ENCODE results near the gene MICA.
"Not testable (repeated sequence)": the region's sequence is repeated elsewhere in the genome, so short reads cannot be mapped to it uniquely, and the experiment has no call there.

MICA gene

DNA sequence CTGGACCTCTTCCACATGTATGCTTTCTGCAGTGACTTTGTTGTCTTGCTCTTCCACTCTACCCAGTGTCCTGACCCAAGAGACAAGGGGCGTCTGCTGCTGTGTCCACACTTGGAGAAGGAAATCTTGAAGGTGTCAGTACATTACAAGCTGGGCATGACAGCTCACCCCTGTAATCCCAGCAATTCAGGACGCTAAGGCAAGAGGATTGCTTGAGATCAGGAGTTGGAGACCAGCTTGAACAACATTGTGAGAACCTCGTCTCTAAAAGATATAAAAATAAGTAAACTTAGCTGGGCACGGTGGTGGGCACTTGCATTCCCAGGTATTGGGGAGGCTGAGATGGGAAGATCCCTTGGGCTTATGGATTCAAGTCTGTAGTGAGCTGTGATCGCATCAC is 40.6 kb upstream of the MICA start:
- Histone ChIP-seq H3K4me1 (ENCODE audit: control insufficient read depth in 2 of 2, insufficient read depth in 2 of 2, low read length in 2 of 2) (peaks cover 6 to 7% of the 10 kb centered on the region in 2 donors), H3K27me3 (ENCODE audit: control insufficient read depth in 2 of 2, insufficient read depth in 2 of 2, low read length in 2 of 2) (peaks cover 3 to 11% of the 10 kb centered on the region in 2 donors)

DNA sequence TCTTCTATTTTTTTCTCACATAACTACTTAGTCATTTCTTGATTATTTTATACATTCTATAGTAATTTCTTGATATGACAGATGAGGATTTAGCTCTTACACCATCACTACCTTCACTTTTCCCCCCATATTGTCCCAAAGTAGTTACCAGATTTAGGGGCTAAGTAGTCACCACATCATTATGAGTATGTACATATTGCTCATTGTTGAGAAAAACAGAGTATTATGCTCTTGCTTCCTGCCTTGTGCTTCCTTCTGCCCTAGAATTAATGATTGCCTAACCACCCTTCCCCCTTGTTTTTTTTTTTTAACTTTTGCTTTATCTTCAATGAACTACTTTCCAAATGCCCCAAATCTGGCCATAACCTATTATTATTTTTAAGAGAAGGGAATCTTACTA is 39.6 kb upstream of the MICA start:
- H3K4me3 ChIP-seq (ENCODE audit: low read length in 2 of 2) = no peak overlapping the region
- H3K9me3 ChIP-seq (ENCODE audit: control insufficient read depth in 2 of 2, low read length in 2 of 2) = no peaks in the 10 kb centered on the region
- no peak overlapping the region for H3K27ac ChIP-seq (ENCODE audit: low read depth in 2 of 2, low read length in 2 of 2)
- no peak overlapping the region for H3K9ac ChIP-seq (ENCODE audit: low read depth in 1 of 2, low read length in 2 of 2)
- H3K36me3 ChIP-seq (ENCODE audit: control insufficient read depth in 2 of 2, insufficient read depth in 2 of 2, low read length in 2 of 2) = no peaks in the 10 kb centered on the region
- H3K27me3 ChIP-seq (ENCODE audit: control insufficient read depth in 2 of 2, insufficient read depth in 2 of 2, low read length in 2 of 2) = peaks cover 3 to 11% of the 10 kb centered on the region in 2 donors
- peaks cover 6 to 7% of the 10 kb centered on the region in 2 donors for H3K4me1 ChIP-seq (ENCODE audit: control insufficient read depth in 2 of 2, insufficient read depth in 2 of 2, low read length in 2 of 2)

More for the DNA sequence above, 40.6 kb upstream of the MICA start:
- Histone ChIP-seq H3K36me3 (ENCODE audit: control insufficient read depth in 2 of 2, insufficient read depth in 2 of 2, low read length in 2 of 2) (no peaks in the 10 kb centered on the region), H3K9ac (ENCODE audit: low read depth in 1 of 2, low read length in 2 of 2) (no peak overlapping the region), H3K27ac (ENCODE audit: low read depth in 2 of 2, low read length in 2 of 2) (no peak overlapping the region), H3K4me3 (ENCODE audit: low read length in 2 of 2) (no peak overlapping the region), H3K9me3 (ENCODE audit: control insufficient read depth in 2 of 2, low read length in 2 of 2) (no peaks in the 10 kb centered on the region)

DNA sequence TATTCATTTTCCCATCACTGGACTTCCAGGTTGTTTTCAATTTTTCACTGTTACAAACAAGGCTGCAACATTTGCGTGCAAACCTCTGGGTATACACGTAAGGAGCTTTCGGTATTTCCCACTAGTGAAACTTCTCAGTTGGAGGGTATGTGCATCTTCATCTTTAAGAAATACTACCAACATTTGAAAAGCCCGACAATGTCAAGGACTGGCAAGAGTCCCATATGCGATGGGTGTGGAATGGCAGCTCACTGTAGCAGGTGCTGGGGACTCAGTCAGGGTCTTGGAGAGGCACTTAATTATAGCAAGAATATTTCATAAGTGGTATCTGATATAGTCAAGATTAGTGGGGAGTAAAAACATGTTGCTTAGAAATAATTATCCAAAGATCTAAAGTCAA is 37.5 kb upstream of the MICA start:
- Histone ChIP-seq H3K27ac (ENCODE audit: low read depth in 2 of 2, low read length in 2 of 2) (no peak overlapping the region), H3K27me3 (ENCODE audit: control insufficient read depth in 2 of 2, insufficient read depth in 2 of 2, low read length in 2 of 2) (peaks cover 3 to 15% of the 10 kb centered on the region in 2 donors), H3K4me1 (ENCODE audit: control insufficient read depth in 2 of 2, insufficient read depth in 2 of 2, low read length in 2 of 2) (peaks cover 6 to 7% of the 10 kb centered on the region in 2 donors), H3K4me3 (ENCODE audit: low read length in 2 of 2) (no peak overlapping the region), H3K9me3 (ENCODE audit: control insufficient read depth in 2 of 2, low read length in 2 of 2) (no peaks in the 10 kb centered on the region), H3K9ac (ENCODE audit: low read depth in 1 of 2, low read length in 2 of 2) (no peak overlapping the region), H3K36me3 (ENCODE audit: control insufficient read depth in 2 of 2, insufficient read depth in 2 of 2, low read length in 2 of 2) (no peaks in the 10 kb centered on the region)

DNA sequence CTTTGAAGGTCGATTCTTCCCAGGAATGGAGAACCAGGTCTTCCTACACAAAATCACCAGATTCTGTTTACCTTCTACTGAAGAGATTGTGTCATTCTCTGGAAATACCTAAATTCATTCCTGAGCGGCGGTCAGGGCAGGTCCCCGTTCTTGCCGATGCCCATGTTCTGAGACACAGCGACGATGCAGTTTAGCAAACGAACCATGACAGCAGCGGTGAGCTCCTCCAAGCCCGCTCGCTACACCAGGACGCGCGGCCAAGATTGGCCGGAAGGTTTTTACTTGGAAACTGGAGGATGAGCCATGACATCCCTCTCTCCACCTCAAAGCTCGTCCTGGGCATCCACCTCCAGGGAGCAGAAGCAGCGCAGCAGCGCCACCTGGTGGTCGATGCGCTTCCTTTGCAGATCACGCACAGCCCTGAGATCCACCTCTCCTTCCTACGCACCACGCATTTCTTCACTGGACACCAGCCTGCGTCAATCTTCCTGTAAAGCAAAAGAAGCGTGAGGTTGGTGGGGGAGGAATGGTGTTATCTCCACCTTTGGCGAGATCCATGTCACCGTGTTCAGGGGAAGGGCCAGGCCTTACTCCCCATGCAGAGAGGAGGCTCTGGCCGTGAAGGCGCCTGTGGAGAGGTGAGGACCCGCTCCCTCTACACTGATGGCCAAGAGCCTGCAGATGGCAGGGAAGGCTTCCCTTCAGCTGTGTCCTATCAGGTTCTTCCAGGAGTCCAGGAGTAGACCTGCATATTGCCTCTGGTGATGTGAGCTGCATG is 36.5 kb upstream of the MICA start:
- no peak overlapping the region for H3K27ac ChIP-seq (ENCODE audit: low read depth in 2 of 2, low read length in 2 of 2)
- H3K4me1 ChIP-seq (ENCODE audit: control insufficient read depth in 2 of 2, insufficient read depth in 2 of 2, low read length in 2 of 2) = peaks cover 6 to 7% of the 10 kb centered on the region in 2 donors
- H3K9ac ChIP-seq (ENCODE audit: low read depth in 1 of 2, low read length in 2 of 2) = peak overlapping the region in 1 of 2 donors; percentile 40
- peaks cover 0 to 2% of the 10 kb centered on the region in 2 donors for H3K9me3 ChIP-seq (ENCODE audit: control insufficient read depth in 2 of 2, low read length in 2 of 2)
- H3K4me3 ChIP-seq (ENCODE audit: low read length in 2 of 2) = peak overlapping the region; percentile 37 to 59
- peaks cover 3 to 15% of the 10 kb centered on the region in 2 donors for H3K27me3 ChIP-seq (ENCODE audit: control insufficient read depth in 2 of 2, insufficient read depth in 2 of 2, low read length in 2 of 2)
- H3K36me3 ChIP-seq (ENCODE audit: control insufficient read depth in 2 of 2, insufficient read depth in 2 of 2, low read length in 2 of 2) = no peaks in the 10 kb centered on the region

DNA sequence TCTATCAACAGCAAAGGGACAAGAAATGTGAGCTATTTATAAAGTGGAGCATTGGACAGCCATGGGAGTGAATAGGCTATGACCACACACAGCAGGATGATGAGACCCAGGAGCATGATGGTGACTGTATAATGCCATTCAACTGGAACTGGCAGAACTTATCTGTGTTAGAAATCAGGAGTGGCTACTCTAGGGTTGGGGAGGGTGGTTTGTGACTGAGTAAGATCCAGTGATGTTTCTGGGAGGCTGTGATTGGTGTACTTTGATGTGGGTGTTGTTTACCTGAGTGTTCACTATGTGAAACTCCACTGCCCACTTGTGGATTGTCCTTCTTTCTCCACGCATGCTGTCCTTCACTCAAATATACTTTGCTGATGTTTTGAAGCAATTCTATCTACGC is 34.9 kb upstream of the MICA start:
- Histone ChIP-seq H3K9me3 (ENCODE audit: control insufficient read depth in 2 of 2, low read length in 2 of 2) (peaks cover 0 to 3% of the 10 kb centered on the region in 2 donors), H3K36me3 (ENCODE audit: control insufficient read depth in 2 of 2, insufficient read depth in 2 of 2, low read length in 2 of 2) (no peaks in the 10 kb centered on the region), H3K27ac (ENCODE audit: low read depth in 2 of 2, low read length in 2 of 2) (no peak overlapping the region), H3K4me3 (ENCODE audit: low read length in 2 of 2) (no peak overlapping the region), H3K27me3 (ENCODE audit: control insufficient read depth in 2 of 2, insufficient read depth in 2 of 2, low read length in 2 of 2) (peaks cover 3 to 15% of the 10 kb centered on the region in 2 donors), H3K9ac (ENCODE audit: low read depth in 1 of 2, low read length in 2 of 2) (no peak overlapping the region), H3K4me1 (ENCODE audit: control insufficient read depth in 2 of 2, insufficient read depth in 2 of 2, low read length in 2 of 2) (peaks cover 6 to 7% of the 10 kb centered on the region in 2 donors)

DNA sequence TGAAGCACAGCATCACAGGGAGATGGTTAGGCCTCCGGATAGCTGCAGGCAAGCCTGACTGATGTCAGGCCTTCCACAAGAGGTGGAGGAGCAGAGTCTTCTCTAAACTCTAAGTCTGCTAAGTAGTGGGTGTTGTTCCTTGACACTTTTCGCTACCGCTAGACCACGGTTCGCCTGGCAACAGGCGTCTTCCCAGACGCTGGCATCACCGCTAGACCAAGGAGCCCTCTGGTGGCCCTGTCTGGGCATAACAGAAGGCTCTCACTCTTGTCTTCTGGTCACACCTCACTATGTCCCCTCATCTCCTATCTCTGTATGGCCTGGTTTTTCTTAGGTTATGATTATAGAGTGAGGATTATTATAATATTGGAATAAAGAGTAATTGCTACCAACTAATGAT is 29.3 kb upstream of the MICA start:
- not testable (repeated sequence) for H3K27me3 ChIP-seq (ENCODE audit: control insufficient read depth in 2 of 2, insufficient read depth in 2 of 2, low read length in 2 of 2); H3K9ac ChIP-seq (ENCODE audit: low read depth in 1 of 2, low read length in 2 of 2); H3K9me3 ChIP-seq (ENCODE audit: control insufficient read depth in 2 of 2, low read length in 2 of 2); H3K4me3 ChIP-seq (ENCODE audit: low read length in 2 of 2); H3K27ac ChIP-seq (ENCODE audit: low read depth in 2 of 2, low read length in 2 of 2); H3K36me3 ChIP-seq (ENCODE audit: control insufficient read depth in 2 of 2, insufficient read depth in 2 of 2, low read length in 2 of 2)
- H3K4me1 ChIP-seq (ENCODE audit: control insufficient read depth in 2 of 2, insufficient read depth in 2 of 2, low read length in 2 of 2) = peaks cover 5 to 16% of the 10 kb centered on the region in 2 donors

DNA sequence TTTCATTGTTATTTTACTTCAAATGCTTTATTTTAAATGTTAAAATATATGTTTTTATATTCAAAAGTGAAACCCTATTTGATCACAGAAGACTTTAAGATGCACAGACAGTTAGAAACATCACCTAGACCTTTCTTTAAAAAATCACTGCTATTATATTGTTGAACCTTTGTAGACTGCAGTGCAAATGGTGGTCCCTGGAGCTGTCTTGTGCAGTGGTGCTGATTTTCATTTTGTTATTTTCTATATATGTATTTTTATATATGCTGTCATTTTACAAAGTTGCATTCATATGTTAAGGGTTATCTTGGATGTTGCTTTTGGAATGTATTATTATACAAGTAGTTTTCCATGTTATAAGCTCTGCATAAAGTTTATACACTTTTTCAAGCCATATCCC is 27.7 kb upstream of the MICA start:
- Histone ChIP-seq H3K27me3 (ENCODE audit: control insufficient read depth in 2 of 2, insufficient read depth in 2 of 2, low read length in 2 of 2) (peaks cover 0 to 3% of the 10 kb centered on the region in 2 donors), H3K9ac (ENCODE audit: low read depth in 1 of 2, low read length in 2 of 2) (no peak overlapping the region), H3K4me3 (ENCODE audit: low read length in 2 of 2) (no peak overlapping the region), H3K9me3 (ENCODE audit: control insufficient read depth in 2 of 2, low read length in 2 of 2) (peaks cover 0 to 3% of the 10 kb centered on the region in 2 donors), H3K4me1 (ENCODE audit: control insufficient read depth in 2 of 2, insufficient read depth in 2 of 2, low read length in 2 of 2) (peaks cover 5 to 18% of the 10 kb centered on the region in 2 donors), H3K36me3 (ENCODE audit: control insufficient read depth in 2 of 2, insufficient read depth in 2 of 2, low read length in 2 of 2) (no peaks in the 10 kb centered on the region), H3K27ac (ENCODE audit: low read depth in 2 of 2, low read length in 2 of 2) (no peak overlapping the region)

DNA sequence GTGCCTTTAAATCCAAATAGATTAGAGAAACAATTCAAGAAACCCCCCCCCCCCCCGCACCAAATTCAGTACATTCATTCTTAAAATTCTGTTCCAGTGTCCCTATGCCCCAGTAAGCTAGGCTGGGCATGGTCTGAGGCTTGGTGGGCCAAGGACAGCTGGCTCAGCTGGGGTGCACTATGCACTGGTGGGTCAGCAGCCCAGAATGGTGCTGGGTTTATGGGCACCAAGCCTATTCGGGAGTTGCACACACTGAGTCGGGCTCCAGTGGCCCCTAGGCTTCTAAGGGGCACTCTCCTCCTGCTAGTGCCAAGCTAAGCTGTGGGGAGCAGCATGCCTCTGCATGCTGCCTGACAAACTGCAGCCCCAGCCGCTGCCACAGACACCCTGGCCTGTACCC is 26.4 kb upstream of the MICA start:
- H3K9me3 ChIP-seq (ENCODE audit: control insufficient read depth in 2 of 2, low read length in 2 of 2) = no peaks in the 10 kb centered on the region
- H3K27me3 ChIP-seq (ENCODE audit: control insufficient read depth in 2 of 2, insufficient read depth in 2 of 2, low read length in 2 of 2) = peaks cover 0 to 3% of the 10 kb centered on the region in 2 donors
- H3K36me3 ChIP-seq (ENCODE audit: control insufficient read depth in 2 of 2, insufficient read depth in 2 of 2, low read length in 2 of 2) = no peaks in the 10 kb centered on the region
- H3K4me1 ChIP-seq (ENCODE audit: control insufficient read depth in 2 of 2, insufficient read depth in 2 of 2, low read length in 2 of 2) = peaks cover 5 to 18% of the 10 kb centered on the region in 2 donors
- no peak overlapping the region for H3K4me3 ChIP-seq (ENCODE audit: low read length in 2 of 2)
- H3K27ac ChIP-seq (ENCODE audit: low read depth in 2 of 2, low read length in 2 of 2) = no peak overlapping the region
- no peak overlapping the region for H3K9ac ChIP-seq (ENCODE audit: low read depth in 1 of 2, low read length in 2 of 2)

DNA sequence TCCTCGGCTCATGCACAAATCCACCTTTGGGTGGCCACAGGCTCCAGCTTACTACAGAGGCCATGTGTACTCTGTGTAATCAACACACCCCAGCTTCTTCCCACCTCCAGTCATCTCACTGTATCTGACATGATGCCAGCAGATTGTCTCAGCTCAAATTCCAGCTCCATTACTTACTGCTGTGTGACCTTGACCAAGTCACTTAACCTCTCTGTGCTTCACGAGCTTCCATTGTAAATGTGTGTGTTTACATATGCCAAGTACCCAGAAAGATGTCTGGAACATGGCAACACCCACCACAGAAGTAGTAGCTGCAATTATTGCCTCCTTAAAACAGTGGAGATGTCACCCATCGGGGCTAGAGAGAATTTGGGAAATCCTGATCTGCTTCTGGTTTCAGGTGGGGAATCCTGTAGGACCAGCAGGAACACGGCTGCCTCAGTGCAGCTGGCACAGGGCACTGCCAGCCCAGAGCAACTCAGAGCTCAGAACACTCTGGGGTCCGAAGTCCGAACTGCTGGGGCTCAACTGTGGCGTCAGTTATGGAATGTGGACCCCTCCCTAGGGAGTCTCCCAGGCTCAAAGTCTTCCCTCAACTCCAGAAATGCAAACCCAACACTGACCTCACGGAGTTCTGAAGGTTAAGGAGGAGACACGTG is 25.2 kb upstream of the MICA start:
- Histone ChIP-seq H3K4me1 (ENCODE audit: control insufficient read depth in 2 of 2, insufficient read depth in 2 of 2, low read length in 2 of 2) (peaks cover 5 to 18% of the 10 kb centered on the region in 2 donors), H3K36me3 (ENCODE audit: control insufficient read depth in 2 of 2, insufficient read depth in 2 of 2, low read length in 2 of 2) (no peaks in the 10 kb centered on the region), H3K9me3 (ENCODE audit: control insufficient read depth in 2 of 2, low read length in 2 of 2) (no peaks in the 10 kb centered on the region), H3K4me3 (ENCODE audit: low read length in 2 of 2) (peak overlapping the region in 1 of 2 donors; percentile 44), H3K27ac (ENCODE audit: low read depth in 2 of 2, low read length in 2 of 2) (peak overlapping the region; percentile 77 to 78), H3K27me3 (ENCODE audit: control insufficient read depth in 2 of 2, insufficient read depth in 2 of 2, low read length in 2 of 2) (peaks cover 0 to 3% of the 10 kb centered on the region in 2 donors), H3K9ac (ENCODE audit: low read depth in 1 of 2, low read length in 2 of 2) (peak overlapping the region in 1 of 2 donors; percentile 60)

DNA sequence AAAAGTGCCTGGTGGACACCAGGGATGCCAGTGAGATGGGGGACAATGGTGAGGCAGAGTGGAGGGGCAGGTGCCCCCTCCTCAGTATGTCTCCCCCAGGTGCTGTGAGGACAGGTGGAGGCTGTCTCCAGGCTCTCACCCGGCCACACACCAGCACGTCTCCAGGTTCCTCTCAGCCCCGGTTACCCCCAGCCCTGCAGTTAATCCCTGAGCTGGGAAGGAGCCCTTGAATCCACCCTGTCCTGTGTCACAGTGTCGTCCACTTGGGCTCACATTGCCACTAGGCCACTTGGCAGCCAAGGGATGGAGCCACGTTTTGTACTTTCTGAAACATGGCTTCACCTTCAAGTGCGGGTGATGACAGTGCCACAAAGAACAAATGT is 24.7 kb upstream of the MICA start:
- peak overlapping the region; percentile 77 for H3K27ac ChIP-seq (ENCODE audit: low read depth in 2 of 2, low read length in 2 of 2)
- peaks cover 0 to 3% of the 10 kb centered on the region in 2 donors for H3K27me3 ChIP-seq (ENCODE audit: control insufficient read depth in 2 of 2, insufficient read depth in 2 of 2, low read length in 2 of 2)
- no peaks in the 10 kb centered on the region for H3K9me3 ChIP-seq (ENCODE audit: control insufficient read depth in 2 of 2, low read length in 2 of 2)
- no peaks in the 10 kb centered on the region for H3K36me3 ChIP-seq (ENCODE audit: control insufficient read depth in 2 of 2, insufficient read depth in 2 of 2, low read length in 2 of 2)
- no peak overlapping the region for H3K4me3 ChIP-seq (ENCODE audit: low read length in 2 of 2)
- peaks cover 5 to 18% of the 10 kb centered on the region in 2 donors for H3K4me1 ChIP-seq (ENCODE audit: control insufficient read depth in 2 of 2, insufficient read depth in 2 of 2, low read length in 2 of 2)
- peak overlapping the region in 1 of 2 donors; percentile 60 for H3K9ac ChIP-seq (ENCODE audit: low read depth in 1 of 2, low read length in 2 of 2)
